Upper lobe of left lung (tissue), 6 donors: ENCODE results near the gene DIP2C. TPM values are rescaled to one million over a fixed set of nuclear protein-coding genes. Genes with fewer than 3 reads are reported as not detected.

Experiments
- ATAC-seq, 2 donors: fragments of 200-7000 bp; cut with Tn5 transposase; one replicate each; pipeline ENCODE4 v1.9.1; 2022; ENCODE audit warnings: mild to moderate bottlenecking in 2 of 2, moderate library complexity in 2 of 2; ENCODE audit not compliant: low FRiP score in 2 of 2
- DNase-seq, 2 donors: peaks; one replicate each; pipeline ENCODE4 v3.0.0-alpha.2; 2019 to 2020
- H3K27ac ChIP-seq, 4 donors: fragments of 200-600 bp; sonication (generic); one replicate each; pipeline ENCODE4 v1.5.1; 2016 to 2019
- H3K27me3 ChIP-seq, 4 donors: fragments of 200-600 bp; sonication (generic); one replicate each; pipeline ENCODE4 v1.5.1; 2017 to 2019
- H3K36me3 ChIP-seq, 4 donors: fragments of 200-600 bp; sonication (generic); one replicate each; pipeline ENCODE4 v1.5.1; 2016 to 2019
- H3K4me1 ChIP-seq, 4 donors: fragments of 200-600 bp; sonication (generic); one replicate each; pipeline ENCODE4 v1.5.1; 2018 to 2019
- H3K4me3 ChIP-seq, 4 donors: fragments of 200-600 bp; sonication (generic); one replicate each; pipeline ENCODE4 v1.5.1; 2017 to 2019; ENCODE audit warnings: mild to moderate bottlenecking in 2 of 4, moderate library complexity in 1 of 4
- H3K9me3 ChIP-seq, 4 donors: fragments of 200-600 bp; sonication (generic); one replicate each; pipeline ENCODE4 v1.5.1; 2018 to 2019
- CTCF ChIP-seq, 6 experiments: fragments of 450-650 bp in 4 of 6; fragments of 200-600 bp in 2 of 6; sonication (generic) in 2 of 6; IDR thresholded peaks; one replicate each; pipeline ENCODE4 v1.5.1; 2016 to 2019; ENCODE audit warnings: antibody characterized with exemption in 6 of 6
- EP300 ChIP-seq, 4 donors: sonication (generic); formaldehyde crosslinking; IDR thresholded peaks; one replicate each; pipeline ENCODE4 v1.5.1; 2017; ENCODE audit warnings: antibody characterized with exemption in 4 of 4, control low read depth in 2 of 4
- POLR2A ChIP-seq, 4 donors: fragments of 450-650 bp; IDR thresholded peaks; one replicate each; pipeline ENCODE4 v1.5.1; 2016 to 2017; ENCODE audit warnings: antibody characterized with exemption in 4 of 4, mild to moderate bottlenecking in 2 of 4
- POLR2AphosphoS5 ChIP-seq, 2 donors: sonication (generic); formaldehyde crosslinking; IDR thresholded peaks; one replicate each; pipeline ENCODE4 v1.5.1; 2017; ENCODE audit warnings: antibody characterized with exemption in 2 of 2
- WGBS, 2 donors: methylation state at CpG; one replicate each; pipeline ENCODE4 v1.1.5; 2017 to 2018; 5-methylcytosine and 5-hydroxymethylcytosine counted together
- total RNA-seq, 6 donors: library from RNA; depleted of rRNA in 4 of 6; stranded (reverse); fragments of >200 nt in 4 of 6; gene quantifications; one replicate each; pipeline versions ENCODE4 v1.1.0 to v1.2.1, GENCODE V29; 2016 to 2021
- donor health status: DM: no; HTN: no; CAD: no; lungs with moderate emphysema.
- donor health status: DM: no; HTN: yes; CAD: no; lungs with severe emphysema.

Gene DIP2C
- total RNA-seq, 6 donors from 2014 or later = 11.6 to 32.5 (median 14.7) TPM

GRCh38 chr10:690372-691161 lies 1.1 kb upstream of the DIP2C start:
- Histone ChIP-seq H3K9me3 (no peaks in the 10 kb centered on the region), H3K27ac (peak overlapping the region; percentile 37 to 83 (median 49)), H3K4me1 (peaks cover 0 to 31% (median 10%) of the 10 kb centered on the region in 4 donors), H3K4me3 (peak overlapping the region in 3 of 4 donors; percentile 55 to 70 (median 69)), H3K27me3 (no peaks in the 10 kb centered on the region), H3K36me3 (no peaks in the 10 kb centered on the region)
- WGBS, 2 donors = 80 to 84% methylated on average over 23 to 32 of the region's 32 CpGs
- TF ChIP-seq CTCF (IDR thresholded peaks at IDR 0.05) = no peak
- no peak for TF ChIP-seq POLR2A (IDR thresholded peaks at IDR 0.05)
- TF ChIP-seq EP300 (IDR thresholded peaks at IDR 0.05) = no peak
- no peak for TF ChIP-seq POLR2AphosphoS5 (IDR thresholded peaks at IDR 0.05)
- DNase-seq (peak in 1 of 2 donors; percentile 53), ATAC-seq (peak in 1 of 2 donors; percentile 1)

- H3K36me3 ChIP-seq = no peaks in the 10 kb centered on the region
- peak overlapping the region; percentile 56 to 82 (median 66) for H3K27ac ChIP-seq
- H3K4me3 ChIP-seq = peak overlapping the region; percentile 53 to 78 (median 70)
- WGBS, 2 donors = 7% methylated on average over 13 of the region's 42 CpGs; no CpG with 5 or more reads in 1 of the 2 donors
- no peak for TF ChIP-seq POLR2AphosphoS5 (IDR thresholded peaks at IDR 0.05)
- no peak for TF ChIP-seq POLR2A (IDR thresholded peaks at IDR 0.05)
- TF ChIP-seq EP300 (IDR thresholded peaks at IDR 0.05) = no peak
- no peak for TF ChIP-seq CTCF (IDR thresholded peaks at IDR 0.05)
- no peaks in the 10 kb centered on the region for H3K27me3 ChIP-seq
- DNase-seq = no peak
- H3K9me3 ChIP-seq = no peaks in the 10 kb centered on the region
- H3K4me1 ChIP-seq = peaks cover 0 to 31% (median 10%) of the 10 kb centered on the region in 4 donors
- no peak for ATAC-seq
These were observed 382 bp downstream of the DIP2C start for GRCh38 chr10:689121-689451.

GRCh38 chr10:688312-689120 lies 952 bp downstream of the DIP2C start:
- Histone ChIP-seq H3K4me3 (peak overlapping the region; percentile 53 to 78 (median 70)), H3K9me3 (no peaks in the 10 kb centered on the region), H3K36me3 (no peaks in the 10 kb centered on the region), H3K27me3 (no peaks in the 10 kb centered on the region), H3K4me1 (peaks cover 0 to 27% (median 7%) of the 10 kb centered on the region in 4 donors), H3K27ac (peak overlapping the region; percentile 56 to 82 (median 66))
- DNase-seq (peak in 1 of 2 donors; percentile 89), ATAC-seq (peak in 1 of 2 donors; percentile 49)
- no peak for TF ChIP-seq POLR2A (IDR thresholded peaks at IDR 0.05)
- TF ChIP-seq POLR2AphosphoS5 (IDR thresholded peaks at IDR 0.05) = no peak
- no peak for TF ChIP-seq CTCF (IDR thresholded peaks at IDR 0.05)
- TF ChIP-seq EP300 (IDR thresholded peaks at IDR 0.05) = no peak
- WGBS, 2 donors = 11 to 24% methylated on average over 18 to 43 of the region's 57 CpGs

- WGBS, 2 donors = 75 to 91% methylated on average over 15 to 16 of the region's 21 CpGs
- Histone ChIP-seq H3K36me3 (no peaks in the 10 kb centered on the region), H3K4me3 (peak overlapping the region in 3 of 4 donors; percentile 69 to 78 (median 70)), H3K4me1 (peaks cover 0 to 23% (median 3%) of the 10 kb centered on the region in 4 donors), H3K27ac (no peak overlapping the region), H3K9me3 (no peaks in the 10 kb centered on the region), H3K27me3 (no peaks in the 10 kb centered on the region)
- TF ChIP-seq CTCF (IDR thresholded peaks at IDR 0.05) (no peak), EP300 (IDR thresholded peaks at IDR 0.05) (no peak), POLR2AphosphoS5 (IDR thresholded peaks at IDR 0.05) (no peak), POLR2A (IDR thresholded peaks at IDR 0.05) (no peak)
- peak in 1 of 2 donors; percentile 50 for DNase-seq
- ATAC-seq = no peak
These were observed 1.7 kb downstream of the DIP2C start for GRCh38 chr10:687583-688311.
